Ovary (tissue), 9 donors: ENCODE results near the gene RNF215. TPM values are rescaled to one million over a fixed set of nuclear protein-coding genes. Genes with fewer than 3 reads are reported as not detected.

Experiments
- DNase-seq, 5 donors: peaks; one replicate each; pipeline ENCODE4 v3.0.0-alpha.2; 2019 to 2020
- H3K27ac ChIP-seq, 2 donors: fragments of 200-600 bp; one replicate each; pipeline versions ENCODE4 v1.5.1 to v1.8.0; 2019 to 2022
- H3K27me3 ChIP-seq: fragments of 200-600 bp; one replicate; pipeline ENCODE4 v1.8.0; 2022
- H3K36me3 ChIP-seq: fragments of 200-600 bp; sonication (generic); one replicate; pipeline ENCODE4 v1.5.1; 2019
- H3K4me1 ChIP-seq: one replicate; pipeline ENCODE4 v1.8.1; 2013; ENCODE audit warnings: mild to moderate bottlenecking, moderate library complexity; ENCODE audit not compliant: insufficient read depth
- H3K4me3 ChIP-seq: fragments of 200-600 bp; sonication (generic); one replicate; pipeline ENCODE4 v1.5.1; 2017
- H3K9me3 ChIP-seq, 2 donors: fragments of 200-600 bp in 1 of 2; sonication (generic) in 1 of 2; one replicate each; pipeline versions ENCODE4 v1.5.1 to v1.8.1; 2013 to 2019; ENCODE audit warnings: mild to moderate bottlenecking in 1 of 2, moderate library complexity in 1 of 2
- CTCF ChIP-seq, 3 donors: fragments of 450-650 bp in 2 of 3; fragments of 200-600 bp in 1 of 3; IDR thresholded peaks; one replicate each; pipeline versions ENCODE4 v1.5.1 to v1.8.0; 2016 to 2022; ENCODE audit warnings: antibody characterized with exemption in 3 of 3, mild to moderate bottlenecking in 1 of 3
- EP300 ChIP-seq: sonication (generic); formaldehyde crosslinking; IDR thresholded peaks from one replicate; pipeline ENCODE4 v1.6.1; 2017; ENCODE audit warnings: antibody characterized with exemption
- POLR2A ChIP-seq: fragments of 450-650 bp; IDR thresholded peaks from one replicate; pipeline ENCODE4 v1.6.1; 2017; ENCODE audit warnings: antibody characterized with exemption, mild to moderate bottlenecking, moderate library complexity
- WGBS, 3 donors: extraction: QIAGEN DNeasy Blood & Tissue Kit in 1 of 3; methylation state at CpG; one replicate each; pipeline versions ENCODE4 v1.1.5 to v1.1.7; 2013 to 2017; 5-methylcytosine and 5-hydroxymethylcytosine counted together
- intact Hi-C, 4 donors: fragments of 100-400 bp; cut with DNase I; formaldehyde crosslinking; loops; one replicate each; pipeline versions ENCODE4 v1.11.0 to v1.15.1; 2022 to 2023
- polyA plus RNA-seq, 2 donors: library from polyadenylated mRNA; stranded (reverse); fragments of 200-250 nt in 1 of 2; fragments of 350-450 nt in 1 of 2; fragmentation: Illumina TruSeq in 1 of 2; extraction: RNeasy Lipid Tissue Mini Kit (QIAGEN cat#74804) in 1 of 2; gene quantifications; one replicate each; pipeline ENCODE4 v1.2.3, GENCODE V29; 2013 to 2014
- total RNA-seq, 7 donors: library from RNA; depleted of rRNA in 2 of 7; stranded (reverse); fragments of >200 nt in 2 of 7; fragmentation: NEBNext Ultra II Directional in 3 of 7; extraction: Animal tissue kit (Norgen Biotek cat#: 25700) in 3 of 7; gene quantifications; one replicate each; pipeline versions ENCODE4 v1.1.0 to v1.2.4, GENCODE V29; 2016 to 2023
- donor health status: DM: no; HTN: no; CAD: no; lungs with moderate emphysema.
- donor health status: DM: no; HTN: no; CAD: no.
- donor health status: Bipolar disorder and iron deficiency.
- donor health status: DM: yes; HTN: yes; CAD: no.
- donor health status: DM: no; HTN: no; CAD: no.
- donor health status: DM: yes; HTN: yes; CAD: no.

RNF215 gene
- total and polyA plus RNA-seq, 9 donors, result 2.9 to 26.1 (median 14.0) TPM

- H3K4me1 ChIP-seq, result peaks cover 9% of the 10 kb centered on the region
- intact Hi-C loops, result loop anchor here in 1 of 4 donors (10.0 kb wide), 1 partner anchor 292 kb away; no protein-coding TSS in a partner anchor
Observed at GRCh38 chr22:30396871-30397655, 9.9 kb upstream of the RNF215 start, which contains the start of gene SEC14L2. SEC14L2 (plus strand) TSS chr22:30397018; CDS start chr22:30397117, 99 bp downstream.

GRCh38 chr22:30393885-30394284 is 6.7 kb upstream of the RNF215 start:
- no peaks in the 10 kb centered on the region for H3K27me3 ChIP-seq
- H3K36me3 ChIP-seq, result no peaks in the 10 kb centered on the region
- TF ChIP-seq POLR2A (no peak), EP300 (no peak), CTCF (IDR thresholded peaks at IDR 0.05) (no peak)
- 66 to 79% (median 78%) methylated on average over 3 of the region's 3 CpGs for WGBS, 3 donors
- H3K27ac ChIP-seq, result no peak overlapping the region
- intact Hi-C loops, result loop anchor here in 3 of 4 donors (5.0 to 10.0 kb wide), 3 partner anchors 88 to 289 kb away; no protein-coding TSS in a partner anchor
- H3K4me1 ChIP-seq, result peaks cover 7% of the 10 kb centered on the region
- no peak for DNase-seq
- no peaks in the 10 kb centered on the region for H3K9me3 ChIP-seq
- H3K4me3 ChIP-seq, result no peak overlapping the region

More at GRCh38 chr22:30396871-30397655, 9.9 kb upstream of the RNF215 start, which contains the start of gene SEC14L2:
- no peaks in the 10 kb centered on the region for H3K9me3 ChIP-seq
- TF ChIP-seq POLR2A (peak; percentile 12), CTCF (IDR thresholded peaks at IDR 0.05) (no peak)
- H3K4me3 ChIP-seq, result peak within 1 kb of the TSS; percentile 57
- no peaks in the 10 kb centered on the region for H3K27me3 ChIP-seq
- DNase-seq, result peak; percentile 63 to 75 (median 70)
- H3K27ac ChIP-seq, result peak within 1 kb of the TSS in 1 of 2 donors; percentile 17
- H3K36me3 ChIP-seq, result no peaks in the 10 kb centered on the region
- 1 to 2% (median 1%) methylated on average over 31 to 56 of the region's 56 CpGs for WGBS, 3 donors

GRCh38 chr22:30393322-30393680 is 6.1 kb upstream of the RNF215 start:
- Histone ChIP-seq H3K27me3 (no peaks in the 10 kb centered on the region), H3K4me3 (no peak overlapping the region), H3K36me3 (no peaks in the 10 kb centered on the region), H3K4me1 (peaks cover 4% of the 10 kb centered on the region), H3K9me3 (no peaks in the 10 kb centered on the region), H3K27ac (no peak overlapping the region)
- 74 to 78% (median 76%) methylated on average over 7 of the region's 7 CpGs for WGBS, 3 donors
- DNase-seq, result no peak
- TF ChIP-seq POLR2A (no peak), CTCF (IDR thresholded peaks at IDR 0.05) (no peak)
- intact Hi-C loops, result loop anchor here in 3 of 4 donors (5.0 to 10.0 kb wide), 3 partner anchors 89 to 288 kb away; no protein-coding TSS in a partner anchor

GRCh38 chr22:30392661-30393321 is 5.6 kb upstream of the RNF215 start:
- H3K27me3 ChIP-seq, result no peaks in the 10 kb centered on the region
- intact Hi-C loops, result loop anchor here in 3 of 4 donors (5.0 to 10.0 kb wide), 3 partner anchors 90 to 288 kb away; no protein-coding TSS in a partner anchor
- no peak overlapping the region for H3K4me3 ChIP-seq
- H3K27ac ChIP-seq, result no peak overlapping the region
- WGBS, 3 donors, result 58 to 68% (median 62%) methylated on average over 9 of the region's 9 CpGs
- H3K36me3 ChIP-seq, result no peaks in the 10 kb centered on the region
- DNase-seq, result no peak
- TF ChIP-seq CTCF (IDR thresholded peaks at IDR 0.05) (no peak), EP300 (no peak), POLR2A (no peak)
- peaks cover 2% of the 10 kb centered on the region for H3K4me1 ChIP-seq
- no peaks in the 10 kb centered on the region for H3K9me3 ChIP-seq
